ENCODE measurements around the gene CSRNP3.

DNA sequence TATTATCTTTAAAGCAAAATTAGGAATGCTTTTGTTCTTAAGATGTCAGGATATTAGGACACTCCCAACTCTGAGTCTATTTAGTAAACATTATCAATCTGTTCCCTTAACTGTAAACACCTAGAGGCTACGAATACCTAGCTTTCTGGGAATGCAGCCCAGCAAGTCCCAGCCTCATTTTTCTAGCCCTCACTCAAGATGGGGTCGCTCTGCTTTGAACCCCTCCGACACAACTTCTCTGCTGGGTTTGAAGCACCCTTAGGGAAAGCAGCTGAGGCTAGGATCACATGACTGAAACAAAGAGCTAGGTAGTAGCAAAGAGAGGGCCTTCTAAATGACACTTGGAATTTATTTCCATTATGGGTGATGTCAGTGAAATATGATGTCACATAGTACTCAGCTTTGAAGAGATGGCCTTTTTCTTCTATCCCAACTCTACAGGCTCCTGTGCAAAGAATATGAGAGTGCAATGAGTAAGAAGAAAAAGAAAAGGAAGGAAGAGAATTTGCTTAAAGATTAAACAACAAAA lies 114.7 kb downstream of the CSRNP3 start:
- no peak for TF ChIP-seq CTCF (IDR thresholded peaks at IDR 0.05; ENCODE audit: low read depth, low read length, missing input control)
- no peak for TF ChIP-seq MAX (IDR thresholded peaks at IDR 0.05)
- TF ChIP-seq YY1 (IDR thresholded peaks at IDR 0.05), result no peak
- TF ChIP-seq, protein P1, sequence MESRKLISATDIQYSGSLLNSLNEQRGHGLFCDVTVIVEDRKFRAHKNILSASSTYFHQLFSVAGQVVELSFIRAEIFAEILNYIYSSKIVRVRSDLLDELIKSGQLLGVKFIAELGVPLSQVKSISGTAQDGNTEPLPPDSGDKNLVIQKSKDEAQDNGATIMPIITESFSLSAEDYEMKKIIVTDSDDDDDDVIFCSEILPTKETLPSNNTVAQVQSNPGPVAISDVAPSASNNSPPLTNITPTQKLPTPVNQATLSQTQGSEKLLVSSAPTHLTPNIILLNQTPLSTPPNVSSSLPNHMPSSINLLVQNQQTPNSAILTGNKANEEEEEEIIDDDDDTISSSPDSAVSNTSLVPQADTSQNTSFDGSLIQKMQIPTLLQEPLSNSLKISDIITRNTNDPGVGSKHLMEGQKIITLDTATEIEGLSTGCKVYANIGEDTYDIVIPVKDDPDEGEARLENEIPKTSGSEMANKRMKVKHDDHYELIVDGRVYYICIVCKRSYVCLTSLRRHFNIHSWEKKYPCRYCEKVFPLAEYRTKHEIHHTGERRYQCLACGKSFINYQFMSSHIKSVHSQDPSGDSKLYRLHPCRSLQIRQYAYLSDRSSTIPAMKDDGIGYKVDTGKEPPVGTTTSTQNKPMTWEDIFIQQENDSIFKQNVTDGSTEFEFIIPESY (IDR thresholded peaks at IDR 0.05), result no peak
- no peak for TF ChIP-seq RXRA (IDR thresholded peaks at IDR 0.05)

Measured in liver (tissue), 3 donors.